HFF-Myc (cell line): ENCODE results near the gene FAM81B.

ENCODE experiments used
- DNase-seq: peaks from one replicate; pipeline ENCODE4 v3.0.0-alpha.2; 2011; ENCODE audit warnings: low read depth; ENCODE audit errors: extremely low read depth
- H3K4me3 ChIP-seq: replicated peaks from 2 replicates; pipeline ENCODE4 v1.5.1; 2011; ENCODE audit warnings: low read depth, mild to moderate bottlenecking, control low read depth, low read length
- TF ChIP-seq, protein P1 (sequence below): IDR thresholded peaks from 2 replicates; pipeline ENCODE4 v1.5.1; 2012; ENCODE audit warnings: mild to moderate bottlenecking, low read depth, low read length, control low read depth; ENCODE audit errors: missing control alignments

The FAM81B gene

DNA sequence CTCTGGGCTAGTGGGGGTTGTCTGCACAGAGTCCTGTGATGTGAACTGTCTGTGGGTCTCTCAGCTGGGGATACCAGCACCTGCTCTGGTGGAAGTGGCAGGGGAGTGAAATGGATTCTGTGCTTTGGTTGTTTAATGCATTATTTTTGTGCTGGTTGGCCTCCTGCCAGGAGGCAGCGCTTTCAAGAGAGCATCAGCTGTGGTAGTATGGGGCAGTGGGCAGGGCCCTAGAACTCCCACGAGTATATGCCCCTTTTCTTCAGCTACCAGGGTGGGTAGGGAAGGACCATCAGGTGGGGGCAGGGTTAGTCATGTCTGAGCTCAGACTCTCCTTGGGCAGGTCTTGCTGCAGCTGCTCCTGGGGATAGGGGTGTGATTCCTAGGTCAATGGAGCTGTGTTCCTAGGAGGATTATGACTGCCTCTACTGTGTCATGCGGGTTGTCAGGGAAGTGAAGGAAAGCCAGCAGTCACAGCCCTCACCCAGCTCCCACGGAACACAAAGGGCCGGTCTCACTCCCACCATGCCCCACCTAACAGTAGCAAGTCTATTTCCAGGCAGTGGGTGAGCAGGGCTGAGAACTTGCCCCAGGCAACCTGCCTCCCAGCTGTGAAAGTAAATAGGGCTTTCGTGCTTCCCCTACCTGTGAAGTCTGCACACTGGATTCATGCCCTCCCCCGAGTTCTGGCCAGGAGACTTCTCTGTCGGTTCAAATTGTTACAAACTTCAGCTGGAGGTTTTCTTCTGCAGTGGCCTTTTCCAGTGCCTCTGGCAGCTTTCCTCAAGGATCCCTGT lies 25.7 kb upstream of the FAM81B start:
- H3K4me3 ChIP-seq, result no peak overlapping the region
- DNase-seq, result no peak
- TF ChIP-seq, protein P1, sequence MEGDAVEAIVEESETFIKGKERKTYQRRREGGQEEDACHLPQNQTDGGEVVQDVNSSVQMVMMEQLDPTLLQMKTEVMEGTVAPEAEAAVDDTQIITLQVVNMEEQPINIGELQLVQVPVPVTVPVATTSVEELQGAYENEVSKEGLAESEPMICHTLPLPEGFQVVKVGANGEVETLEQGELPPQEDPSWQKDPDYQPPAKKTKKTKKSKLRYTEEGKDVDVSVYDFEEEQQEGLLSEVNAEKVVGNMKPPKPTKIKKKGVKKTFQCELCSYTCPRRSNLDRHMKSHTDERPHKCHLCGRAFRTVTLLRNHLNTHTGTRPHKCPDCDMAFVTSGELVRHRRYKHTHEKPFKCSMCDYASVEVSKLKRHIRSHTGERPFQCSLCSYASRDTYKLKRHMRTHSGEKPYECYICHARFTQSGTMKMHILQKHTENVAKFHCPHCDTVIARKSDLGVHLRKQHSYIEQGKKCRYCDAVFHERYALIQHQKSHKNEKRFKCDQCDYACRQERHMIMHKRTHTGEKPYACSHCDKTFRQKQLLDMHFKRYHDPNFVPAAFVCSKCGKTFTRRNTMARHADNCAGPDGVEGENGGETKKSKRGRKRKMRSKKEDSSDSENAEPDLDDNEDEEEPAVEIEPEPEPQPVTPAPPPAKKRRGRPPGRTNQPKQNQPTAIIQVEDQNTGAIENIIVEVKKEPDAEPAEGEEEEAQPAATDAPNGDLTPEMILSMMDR, result no peak

GRCh38 chr5:95369782-95370181 lies 21.4 kb upstream of the FAM81B start:
- H3K4me3 ChIP-seq, result no peak overlapping the region
- TF ChIP-seq, protein P1, result no peak
- DNase-seq, result no peak

DNA sequence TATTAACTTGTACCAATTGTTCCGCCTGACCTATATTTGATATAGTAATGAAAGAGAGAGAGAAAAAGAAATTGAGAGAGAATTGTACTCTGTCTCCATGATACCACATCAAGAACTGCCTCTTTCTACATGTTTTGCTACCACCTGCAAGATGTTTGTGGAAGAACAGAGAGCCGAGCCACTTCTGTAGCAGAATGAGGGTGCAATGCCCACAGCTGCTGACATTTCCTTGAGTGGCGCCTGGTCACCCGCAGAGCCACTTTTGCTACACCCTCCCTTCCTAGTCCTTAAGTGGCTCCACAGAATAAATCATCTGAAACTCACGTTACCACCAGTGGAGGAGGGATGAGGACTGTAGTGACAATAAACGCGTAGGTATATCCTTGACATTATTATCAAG lies 17.1 kb upstream of the FAM81B start:
- DNase-seq, result no peak
- TF ChIP-seq, protein P1, result no peak
- no peak overlapping the region for H3K4me3 ChIP-seq

DNA sequence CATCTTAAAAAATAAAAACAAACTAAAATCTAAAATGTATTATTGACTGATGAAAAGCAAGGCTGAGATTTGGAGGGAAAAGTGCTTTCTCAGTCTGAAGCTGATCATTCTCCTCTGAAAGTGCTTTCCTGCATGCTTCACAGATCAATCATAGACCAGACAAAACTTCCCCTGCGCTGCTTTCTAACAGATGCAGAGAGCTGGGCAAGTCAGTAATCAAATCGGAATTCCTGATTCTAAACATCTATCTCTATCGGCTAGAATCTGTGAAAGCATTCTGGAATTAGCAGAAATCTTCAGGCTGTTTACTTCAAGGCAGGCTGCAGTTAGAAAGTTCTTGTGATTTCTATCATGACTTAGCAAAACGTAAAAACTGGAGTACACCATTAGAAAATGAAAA lies 15.6 kb upstream of the FAM81B start:
- H3K4me3 ChIP-seq, result no peak overlapping the region
- no peak for DNase-seq
- TF ChIP-seq, protein P1, result no peak

- DNase-seq, result no peak
- TF ChIP-seq, protein P1, result no peak
- H3K4me3 ChIP-seq, result no peak overlapping the region
Observed at GRCh38 chr5:95379133-95379532, 12.0 kb upstream of the FAM81B start.

DNA sequence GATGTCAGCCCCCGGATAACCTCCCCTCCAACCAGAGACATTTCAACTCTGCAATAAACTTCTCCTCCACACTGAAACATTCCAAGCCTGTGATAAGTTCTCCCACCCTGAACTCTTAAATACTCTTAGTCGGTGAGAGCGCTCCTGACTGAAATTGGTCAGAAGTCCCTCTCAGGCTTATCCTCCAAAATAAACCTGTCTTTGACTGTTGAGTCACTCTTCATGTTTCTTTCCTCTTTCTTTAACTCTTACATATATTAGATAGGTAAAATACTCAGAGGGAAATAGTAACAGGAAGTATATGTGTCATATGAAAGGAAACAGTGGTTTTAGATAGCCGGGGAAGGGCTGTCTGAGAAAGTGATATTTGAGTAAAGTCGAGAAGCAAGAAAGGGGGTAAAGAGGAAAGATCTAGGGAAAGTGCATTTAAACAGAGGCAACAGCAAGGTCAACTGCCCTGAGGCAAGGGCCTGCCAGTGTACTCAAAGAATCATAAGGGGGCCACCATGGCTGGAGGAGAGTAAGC lies 11.0 kb upstream of the FAM81B start:
- TF ChIP-seq, protein P1, result no peak
- DNase-seq, result no peak

More for the DNA sequence above, 11.0 kb upstream of the FAM81B start:
- no peak overlapping the region for H3K4me3 ChIP-seq
